HepG2 (cell line): Measurements from ENCODE around the gene FMN2. TPM values are rescaled to one million over a fixed set of nuclear protein-coding genes. Genes with fewer than 3 reads are reported as not detected.

Experiments
- ATAC-seq: fragments of 200-7000 bp; cut with Tn5 transposase; 3 replicates; pipeline ENCODE4 v1.9.1; 2020; ENCODE audit warnings: mild to moderate bottlenecking, moderate library complexity
- BruUV-seq: library from RNA; stranded (reverse); fragments of 400-500 nt; replicated peaks from 2 replicates; lab custom pipeline; 2021; lab: Mats Ljungman, UMichigan
- CTCF ChIA-PET: fragments of 300-600 bp; formaldehyde crosslinking; extraction: SDS; loops from one replicate; lab custom pipeline; 2021; ENCODE audit warnings: low total read pairs, inconsistent platforms, low intra/inter-chr PET ratio; lab: Yijun Ruan, JAX
- POLR2A ChIA-PET: fragments of 350-600 bp; sonication (Branson Sonifier 250); formaldehyde crosslinking; loops from one replicate; lab custom pipeline; 2020; ENCODE audit warnings: antibody characterized with exemption, inconsistent platforms; lab: Yijun Ruan, JAX
- DNase-seq: peaks from one replicate; pipeline ENCODE4 v3.0.0-alpha.2; 2015; ENCODE audit warnings: low spot score
- FAIRE-seq: peaks from 3 replicates; lab custom pipeline; 2011; peaks lifted over from hg19 to GRCh38; lab: Jason Lieb, UNC
- H2AFZ ChIP-seq: one replicate; pipeline ENCODE4 v1.6.1; 2011; ENCODE audit warnings: low read length, inconsistent platforms
- H3K27ac ChIP-seq: fragments of 300-600 bp; 3 replicates; pipeline ENCODE4 v1.8.0; 2011; ENCODE audit warnings: mixed run types, mild to moderate bottlenecking, mixed read lengths, low read length, inconsistent platforms; ENCODE audit not compliant: insufficient read depth; ENCODE audit errors: extremely low read length
- H3K27me3 ChIP-seq, 2 experiments: fragments of 200-600 bp in 1 of 2; 2 replicates in 1 of 2; 3 replicates in 1 of 2; pipeline versions ENCODE4 v1.6.0 to v1.8.0; 2011; ENCODE audit warnings: low read length in 2 of 2, mild to moderate bottlenecking in 2 of 2, moderate library complexity in 2 of 2, inconsistent platforms in 1 of 2; ENCODE audit not compliant: insufficient read depth in 2 of 2, control insufficient read depth in 1 of 2
- H3K36me3 ChIP-seq, 2 experiments: fragments of 200-600 bp in 1 of 2; replicated peaks in 1 of 2; 2 replicates in 1 of 2; 3 replicates in 1 of 2; pipeline versions ENCODE4 v1.5.1 to v1.8.0; 2011; ENCODE audit warnings: low read length in 2 of 2, inconsistent platforms in 1 of 2; ENCODE audit not compliant: insufficient read depth in 2 of 2, control insufficient read depth in 1 of 2
- H3K4me1 ChIP-seq: 2 replicates; pipeline ENCODE4 v1.5.1; 2012; ENCODE audit warnings: low read length, inconsistent platforms; ENCODE audit not compliant: insufficient read depth
- H3K4me2 ChIP-seq: 2 replicates; pipeline ENCODE4 v1.6.0; 2011; ENCODE audit warnings: low read depth, low read length, inconsistent platforms
- H3K4me3 ChIP-seq, 3 experiments: fragments of 200-600 bp in 1 of 3; sonication (generic), shearing (Covaris generic) in 1 of 3; replicated peaks in 1 of 3; 2 replicates each; pipeline ENCODE4 v1.5.1; 2011 to 2016; ENCODE audit warnings: low read length in 3 of 3, inconsistent platforms in 2 of 3, low read depth in 2 of 3, mild to moderate bottlenecking in 2 of 3, control low read depth in 1 of 3, mixed read lengths in 1 of 3; ENCODE audit not compliant: insufficient read depth in 1 of 3
- H3K79me2 ChIP-seq: one replicate; pipeline ENCODE4 v1.6.1; 2011; ENCODE audit warnings: low read length, inconsistent platforms; ENCODE audit not compliant: insufficient read depth
- H3K9ac ChIP-seq: 2 replicates; pipeline ENCODE4 v1.6.0; 2011; ENCODE audit warnings: mild to moderate bottlenecking, low read depth, low read length, inconsistent platforms; ENCODE audit not compliant: insufficient read depth
- H3K9me3 ChIP-seq: 2 replicates; pipeline ENCODE4 v1.5.1; 2012; ENCODE audit warnings: mild to moderate bottlenecking, low read length
- H4K20me1 ChIP-seq: 2 replicates; pipeline ENCODE4 v1.6.0; 2011; ENCODE audit warnings: inconsistent platforms, mild to moderate bottlenecking, low read length, moderate library complexity; ENCODE audit not compliant: insufficient read depth
- EZH2 ChIP-seq: conservative IDR thresholded peaks from 2 replicates; pipeline ENCODE4 v1.6.1; 2012; ENCODE audit warnings: mild to moderate bottlenecking, low read depth, low read length, moderate library complexity
- KDM4B ChIP-seq: sonication (generic); formaldehyde crosslinking; IDR thresholded peaks from 2 replicates; pipeline ENCODE4 v1.4.0; 2020; ENCODE audit warnings: missing genetic modification reagents
- MXD4 ChIP-seq: IDR thresholded peaks from 2 replicates; pipeline ENCODE4 v1.6.1; 2016; ENCODE audit warnings: mild to moderate bottlenecking, missing biosample characterization, missing genetic modification reagents
- NFE2 ChIP-seq: sonication (generic); formaldehyde crosslinking; IDR thresholded peaks from 2 replicates; pipeline ENCODE4 v1.4.0; 2020; ENCODE audit warnings: missing genetic modification reagents
- SOX13 ChIP-seq, 3 experiments: fragments of 450-650 bp in 1 of 3; sonication (generic) in 1 of 3; formaldehyde crosslinking in 1 of 3; IDR thresholded peaks in 2 of 3; conservative IDR thresholded peaks in 1 of 3; 2 replicates each; pipeline versions ENCODE4 v1.5.0 to v1.6.1; 2016 to 2020; ENCODE audit warnings: antibody characterized with exemption in 1 of 3, mild to moderate bottlenecking in 1 of 3, missing compliant biosample characterization in 1 of 3, missing genetic modification reagents in 1 of 3, moderate library complexity in 1 of 3
- ZFY ChIP-seq: sonication (generic); formaldehyde crosslinking; IDR thresholded peaks from 2 replicates; pipeline ENCODE4 v1.4.0; 2020; ENCODE audit warnings: missing genetic modification reagents
- ZNF331 ChIP-seq: sonication (generic); formaldehyde crosslinking; IDR thresholded peaks from 2 replicates; pipeline ENCODE4 v1.4.0; 2020; ENCODE audit warnings: missing genetic modification reagents
- ZNF768 ChIP-seq: sonication (generic); formaldehyde crosslinking; IDR thresholded peaks from 2 replicates; pipeline ENCODE4 v1.4.0; 2020; ENCODE audit warnings: missing genetic modification reagents
- ZSCAN22 ChIP-seq: sonication (generic); formaldehyde crosslinking; IDR thresholded peaks from 2 replicates; pipeline ENCODE4 v1.4.0; 2020; ENCODE audit warnings: mild to moderate bottlenecking, missing genetic modification reagents
- WGBS: methylation state at CpG from one replicate; pipeline ENCODE4 v1.1.6; 2017; ENCODE audit warnings: low lambda C conversion rate; 5-methylcytosine and 5-hydroxymethylcytosine counted together
- in situ Hi-C: cut with HindIII; loops from 2 replicates; pipeline ENCODE4 v1.10.0; 2017; ENCODE audit warnings: low pct_unique_long_range_greater_than_20kb; ENCODE audit not compliant: extremely low pct_ligation_motif_present
- intact Hi-C: fragments of 100-400 bp; cut with micrococcal nuclease; formaldehyde crosslinking; loops from one replicate; pipeline ENCODE4 v1.10.0; 2022; ENCODE audit not compliant: unreplicated experiment
- polyA plus RNA-seq, 8 experiments: library from polyadenylated mRNA; depleted of rRNA in 3 of 8; stranded (reverse) in 7 of 8; unstranded in 1 of 8; fragments of >200 nt; fragmentation: Illumina TruSeq in 4 of 8; extraction: Trizol in 4 of 8; gene quantifications; 2 replicates each; pipeline versions ENCODE4 v1.2.1 to v1.2.3, GENCODE V29; 2011 to 2016; ENCODE audit warnings: low read depth in 4 of 8, missing spikeins in 1 of 8, mixed read lengths in 1 of 8; ENCODE audit not compliant: insufficient read depth in 1 of 8
- total RNA-seq, 5 experiments: library from RNA; depleted of rRNA; stranded (reverse); fragments of >200 nt; fragmentation: Illumina TruSeq; extraction: Trizol; gene quantifications; 2 replicates each; pipeline ENCODE4 v1.2.3, GENCODE V29; 2016; ENCODE audit warnings: low read depth in 1 of 5
- TF ChIP-seq, protein P1 (sequence below): sonication (generic); formaldehyde crosslinking; IDR thresholded peaks from 2 replicates; pipeline ENCODE4 v1.4.0; 2020; ENCODE audit warnings: missing genetic modification reagents, borderline replicate concordance
- TF ChIP-seq, protein P2 (sequence below): sonication (generic); formaldehyde crosslinking; conservative IDR thresholded peaks from 2 replicates; pipeline ENCODE4 v1.4.0; 2020; ENCODE audit warnings: mild to moderate bottlenecking, missing genetic modification reagents, moderate library complexity

The FMN2 gene
- total and polyA plus RNA-seq, 2 of the 13 experiments (the other 11 are each of a cell fraction or from before 2014, with no cell fraction given) = not detected

DNA sequence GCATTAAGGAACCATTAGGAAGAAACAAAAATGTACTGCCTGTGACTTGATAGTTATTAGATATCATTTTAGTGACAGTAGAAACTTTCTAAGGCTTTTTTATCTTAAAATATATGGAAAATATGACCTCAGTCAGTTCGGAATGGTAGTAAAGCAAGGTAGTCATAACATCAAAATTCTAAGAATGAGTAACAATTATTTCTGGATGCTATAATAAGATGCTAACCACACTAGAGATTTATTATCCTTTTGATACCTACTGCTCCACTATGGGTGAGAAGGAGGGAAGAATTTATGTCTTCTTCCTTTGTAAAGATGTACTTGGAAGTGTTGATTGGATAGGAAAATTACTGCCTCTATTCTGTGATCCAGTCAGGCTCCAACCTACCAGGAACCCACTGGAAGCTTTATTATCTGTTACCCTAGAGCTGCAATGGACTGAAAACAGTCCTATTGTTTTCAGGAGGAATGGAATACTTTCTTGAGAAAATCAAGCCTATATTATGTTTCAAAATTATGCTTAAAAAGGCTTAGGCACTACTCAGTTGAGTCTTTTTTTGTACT is 8.8 kb downstream of the FMN2 start (continued):
- TF ChIP-seq, protein P1, sequence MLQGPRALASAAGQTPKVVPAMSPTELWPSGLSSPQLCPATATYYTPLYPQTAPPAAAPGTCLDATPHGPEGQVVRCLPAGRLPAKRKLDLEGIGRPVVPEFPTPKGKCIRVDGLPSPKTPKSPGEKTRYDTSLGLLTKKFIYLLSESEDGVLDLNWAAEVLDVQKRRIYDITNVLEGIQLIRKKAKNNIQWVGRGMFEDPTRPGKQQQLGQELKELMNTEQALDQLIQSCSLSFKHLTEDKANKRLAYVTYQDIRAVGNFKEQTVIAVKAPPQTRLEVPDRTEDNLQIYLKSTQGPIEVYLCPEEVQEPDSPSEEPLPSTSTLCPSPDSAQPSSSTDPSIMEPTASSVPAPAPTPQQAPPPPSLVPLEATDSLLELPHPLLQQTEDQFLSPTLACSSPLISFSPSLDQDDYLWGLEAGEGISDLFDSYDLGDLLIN (CRISPR knock-in tag) = no peak
- TF ChIP-seq ZNF331 (CRISPR knock-in tag) (no peak), NFE2 (CRISPR knock-in tag) (no peak)

DNA sequence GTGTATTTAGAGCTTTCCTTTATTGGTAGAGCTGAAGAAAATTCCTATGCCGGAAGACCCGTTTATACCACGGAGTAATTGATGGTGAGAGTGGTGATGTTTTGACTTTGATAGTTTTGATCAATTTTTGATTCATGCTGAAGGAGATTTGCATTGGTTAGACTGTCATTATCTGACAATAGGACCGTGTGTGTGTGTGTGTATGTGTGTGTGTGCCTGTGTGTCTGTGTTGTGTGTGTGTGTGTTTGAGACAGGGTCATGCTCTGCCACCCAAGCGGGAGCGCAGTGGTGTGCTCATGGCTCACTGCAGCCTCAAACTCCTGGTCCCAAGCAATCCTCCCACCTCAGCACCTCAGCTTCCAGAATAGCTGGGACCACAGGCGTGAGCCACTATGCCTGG is 9.6 kb downstream of the FMN2 start:
- ChIA-PET POLR2A (no interaction called here), CTCF (no interaction called here)
- Histone ChIP-seq H3K36me3 (no peaks in the 10 kb centered on the region), H3K9me3 (no peaks in the 10 kb centered on the region), H4K20me1 (no peaks in the 10 kb centered on the region), H3K27me3 (peaks cover 0 to 5% of the 10 kb centered on the region in 2 experiments; a peak in 1 of 5 replicates), H3K4me2 (no peak overlapping the region), H3K4me3 (no peak overlapping the region), H3K4me1 (no peaks in the 10 kb centered on the region), H3K9ac (no peak overlapping the region), H2AFZ (no peak overlapping the region), H3K79me2 (no peaks in the 10 kb centered on the region), H3K27ac (no peak overlapping the region)
- intact Hi-C loops = no loop called here
- WGBS = 9% methylated on average over 7 of the region's 7 CpGs
- FAIRE-seq (no peak), DNase-seq (no peak), ATAC-seq (no peak)
- no TSS peak for BruUV-seq
- in situ Hi-C loops = no loop called here
- TF ChIP-seq ZNF768 = no peak

DNA sequence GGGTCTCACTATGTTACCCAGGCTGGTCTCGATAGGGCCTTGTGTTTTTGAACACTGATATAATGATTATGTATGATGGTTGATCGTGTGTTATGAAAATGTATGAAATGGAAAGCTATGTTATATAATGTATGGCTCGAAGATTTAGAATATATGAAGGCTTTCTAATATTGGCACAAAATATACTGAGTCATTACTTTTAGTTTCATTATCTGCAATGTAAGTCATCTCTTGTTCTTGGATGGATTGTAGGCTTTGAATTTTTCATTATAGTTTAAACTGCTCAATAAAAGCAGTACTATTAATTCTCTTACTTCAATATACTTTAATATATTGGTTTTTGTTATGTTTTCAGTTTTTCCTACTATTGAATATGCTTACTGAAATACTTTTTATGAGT is 10.1 kb downstream of the FMN2 start:
- Histone ChIP-seq H3K9me3 (no peaks in the 10 kb centered on the region), H4K20me1 (no peaks in the 10 kb centered on the region), H3K36me3 (no peaks in the 10 kb centered on the region), H3K27me3 (peaks cover 0 to 5% of the 10 kb centered on the region in 2 experiments; a peak in 1 of 5 replicates), H3K79me2 (no peaks in the 10 kb centered on the region), H3K4me3 (no peak overlapping the region), H3K4me2 (no peak overlapping the region), H3K4me1 (no peaks in the 10 kb centered on the region), H3K9ac (no peak overlapping the region), H3K27ac (no peak overlapping the region), H2AFZ (no peak overlapping the region)
- intact Hi-C loops = no loop called here
- FAIRE-seq = no peak
- BruUV-seq = no TSS peak
- CTCF ChIA-PET = no interaction called here
- no peak for TF ChIP-seq KDM4B (CRISPR knock-in tag)
- no peak for TF ChIP-seq ZSCAN22 (CRISPR knock-in tag)
- no peak for TF ChIP-seq EZH2
- TF ChIP-seq, protein P2, sequence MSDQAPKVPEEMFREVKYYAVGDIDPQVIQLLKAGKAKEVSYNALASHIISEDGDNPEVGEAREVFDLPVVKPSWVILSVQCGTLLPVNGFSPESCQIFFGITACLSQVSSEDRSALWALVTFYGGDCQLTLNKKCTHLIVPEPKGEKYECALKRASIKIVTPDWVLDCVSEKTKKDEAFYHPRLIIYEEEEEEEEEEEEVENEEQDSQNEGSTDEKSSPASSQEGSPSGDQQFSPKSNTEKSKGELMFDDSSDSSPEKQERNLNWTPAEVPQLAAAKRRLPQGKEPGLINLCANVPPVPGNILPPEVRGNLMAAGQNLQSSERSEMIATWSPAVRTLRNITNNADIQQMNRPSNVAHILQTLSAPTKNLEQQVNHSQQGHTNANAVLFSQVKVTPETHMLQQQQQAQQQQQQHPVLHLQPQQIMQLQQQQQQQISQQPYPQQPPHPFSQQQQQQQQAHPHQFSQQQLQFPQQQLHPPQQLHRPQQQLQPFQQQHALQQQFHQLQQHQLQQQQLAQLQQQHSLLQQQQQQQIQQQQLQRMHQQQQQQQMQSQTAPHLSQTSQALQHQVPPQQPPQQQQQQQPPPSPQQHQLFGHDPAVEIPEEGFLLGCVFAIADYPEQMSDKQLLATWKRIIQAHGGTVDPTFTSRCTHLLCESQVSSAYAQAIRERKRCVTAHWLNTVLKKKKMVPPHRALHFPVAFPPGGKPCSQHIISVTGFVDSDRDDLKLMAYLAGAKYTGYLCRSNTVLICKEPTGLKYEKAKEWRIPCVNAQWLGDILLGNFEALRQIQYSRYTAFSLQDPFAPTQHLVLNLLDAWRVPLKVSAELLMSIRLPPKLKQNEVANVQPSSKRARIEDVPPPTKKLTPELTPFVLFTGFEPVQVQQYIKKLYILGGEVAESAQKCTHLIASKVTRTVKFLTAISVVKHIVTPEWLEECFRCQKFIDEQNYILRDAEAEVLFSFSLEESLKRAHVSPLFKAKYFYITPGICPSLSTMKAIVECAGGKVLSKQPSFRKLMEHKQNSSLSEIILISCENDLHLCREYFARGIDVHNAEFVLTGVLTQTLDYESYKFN = no peak
- TF ChIP-seq MXD4 (CRISPR knock-in tag) = no peak
- TF ChIP-seq ZFY (CRISPR knock-in tag) = no peak
- TF ChIP-seq SOX13 (IDR thresholded peaks at IDR 0.05) = no peak
- TF ChIP-seq SOX13 (CRISPR knock-in tag; conservative IDR thresholded peaks at IDR 0.05 in 1 of 2, IDR thresholded peaks at IDR 0.05 in 1 of 2) = no peak
- no peak for ATAC-seq
- POLR2A ChIA-PET = no interaction called here
- in situ Hi-C loops = no loop called here
- 3% methylated on average over 3 of the region's 3 CpGs for WGBS
- no peak for DNase-seq
